Measurements from ENCODE around the gene TMUB1.

- TF ChIP-seq POLR2A (IDR thresholded peaks at IDR 0.05): no peak
- no peak for TF ChIP-seq CTCF (IDR thresholded peaks at IDR 0.05)
Measured at GRCh38 chr7:151074817-151075661, 8.3 kb downstream of the TMUB1 start.
